ENCODE results near the gene SRR.

DNA sequence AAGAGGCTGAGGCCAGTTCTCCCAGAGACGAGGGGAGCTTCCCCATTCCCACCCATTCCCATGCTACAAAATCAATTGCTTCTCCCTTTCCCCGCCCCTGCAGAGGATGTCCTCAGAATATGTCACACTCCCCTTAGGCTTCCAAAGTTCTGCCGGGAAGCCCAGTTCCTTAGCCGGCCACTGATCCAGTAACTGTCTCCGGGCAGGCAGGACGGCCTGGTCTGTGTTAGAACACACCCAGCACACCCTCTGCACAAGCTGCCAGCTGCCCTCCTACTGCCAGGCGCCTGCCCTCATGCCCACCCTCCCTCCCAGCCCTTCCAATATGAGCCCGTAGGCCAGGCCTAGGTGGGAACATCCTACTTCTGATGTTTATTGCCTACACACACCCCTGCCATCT is 64.6 kb downstream of the SRR start:
- no peak for TF ChIP-seq POLR2A (IDR thresholded peaks at IDR 0.05)
- no peak for TF ChIP-seq CTCF (IDR thresholded peaks at IDR 0.05)

All from lower leg skin (tissue), 3 donors.